ENCODE measurements around the gene IDUA.
"Not testable (repeated sequence)": the region's sequence is repeated elsewhere in the genome, so short reads cannot be mapped to it uniquely, and the experiment has no call there.

Gene IDUA

GRCh38 chr4:1047976-1048772, 61.3 kb downstream of the IDUA start:
- no peak for DNase-seq

- no peak for DNase-seq
Observed at GRCh38 chr4:1048773-1049590, 62.1 kb downstream of the IDUA start.

- DNase-seq, result no peak
Observed at GRCh38 chr4:1049591-1049905, 62.7 kb downstream of the IDUA start.

- no peak for DNase-seq
Observed at GRCh38 chr4:1050486-1051213, 63.8 kb downstream of the IDUA start.

GRCh38 chr4:1051472-1051871, 64.6 kb downstream of the IDUA start:
- no peak for DNase-seq

- DNase-seq, result no peak
Observed at GRCh38 chr4:1052231-1052671, 65.4 kb downstream of the IDUA start.

- no peak for DNase-seq
Observed at GRCh38 chr4:1053080-1053661, 66.3 kb downstream of the IDUA start.

- not testable (repeated sequence) for DNase-seq
Observed at GRCh38 chr4:1053891-1054290, 67.0 kb downstream of the IDUA start.
